ENCODE measurements around the gene PDGFA.

- no peak for TF ChIP-seq CTCF (IDR thresholded peaks at IDR 0.05; ENCODE audit: low read depth, low read length, poor library complexity, severe bottlenecking)
- TF ChIP-seq EZH2phosphoT487 (IDR thresholded peaks at IDR 0.05; ENCODE audit: borderline replicate concordance, low read length) = no peak
These were observed 25.8 kb upstream of the PDGFA start for GRCh38 chr7:545470-545869.

Measured in DOHH2 (cell line).